Stimulated activated CD8-positive, alpha-beta memory T cell treated with anti-CD3 and anti-CD28 coated beads, Interleukin-7, amount 100 ng/mL, for 24 hours (primary cell): ENCODE measurements around the gene RNF223.
"Not testable (repeated sequence)": the region's sequence is repeated elsewhere in the genome, so short reads cannot be mapped to it uniquely, and the experiment has no call there.

Source experiments
- DNase-seq: peaks from one replicate; pipeline ENCODE4 v3.0.0-alpha.2; 2020; ENCODE audit warnings: low read depth

RNF223 gene

DNA sequence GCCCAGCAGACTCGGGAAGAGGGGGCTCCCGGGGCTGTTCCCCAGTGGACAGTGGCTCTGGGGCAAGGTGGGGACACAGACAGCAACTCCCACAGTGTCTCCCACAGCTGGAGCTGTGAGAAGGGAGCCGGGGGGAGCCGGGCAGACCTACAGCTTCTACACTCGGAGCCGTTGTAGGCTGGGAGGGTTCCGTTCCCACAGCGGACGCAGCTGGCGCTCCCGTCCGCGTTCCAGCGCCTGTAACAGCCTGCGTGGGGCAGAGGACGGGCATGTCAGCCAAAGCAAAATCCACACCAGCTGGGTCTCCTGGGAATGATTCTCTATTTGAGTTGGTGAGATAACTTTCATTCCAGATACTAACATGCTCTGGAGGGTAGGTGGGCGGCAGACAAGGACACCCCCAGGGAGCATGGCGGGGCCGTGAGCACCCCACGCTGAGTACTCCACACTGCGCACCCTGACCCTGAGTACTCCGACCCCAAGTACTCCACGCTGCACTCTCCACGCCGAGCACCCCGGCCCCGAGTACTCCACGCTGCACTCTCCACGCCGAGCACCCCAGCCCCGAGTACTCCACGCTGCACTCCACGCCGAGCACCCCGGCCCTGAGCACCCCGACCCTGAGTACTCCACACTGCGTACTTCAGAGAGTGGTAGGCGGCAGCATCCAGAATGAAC is 13.4 kb upstream of the RNF223 start:
- DNase-seq, result no peak

DNA sequence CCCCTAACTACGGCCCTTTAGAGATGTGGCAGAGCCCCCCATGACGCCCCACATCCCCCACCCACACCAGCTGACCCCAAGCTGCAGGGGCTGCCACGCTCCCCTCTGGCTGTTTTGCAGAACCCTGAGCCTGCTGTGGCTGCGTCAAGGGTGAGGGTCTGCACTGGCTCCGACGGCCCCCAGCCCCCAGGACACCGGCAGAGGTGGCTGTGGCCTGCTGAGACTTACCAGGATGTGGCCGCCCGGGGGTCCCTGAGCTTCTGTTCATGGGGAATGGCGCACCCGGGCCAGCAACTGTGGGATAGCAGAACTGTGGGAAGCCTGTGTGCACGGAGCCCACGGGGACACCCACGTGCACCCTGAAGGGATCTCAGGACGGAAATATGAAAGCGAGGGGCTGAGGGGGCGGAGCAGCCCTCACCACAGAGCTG is 12.8 kb upstream of the RNF223 start:
- no peak for DNase-seq

DNA sequence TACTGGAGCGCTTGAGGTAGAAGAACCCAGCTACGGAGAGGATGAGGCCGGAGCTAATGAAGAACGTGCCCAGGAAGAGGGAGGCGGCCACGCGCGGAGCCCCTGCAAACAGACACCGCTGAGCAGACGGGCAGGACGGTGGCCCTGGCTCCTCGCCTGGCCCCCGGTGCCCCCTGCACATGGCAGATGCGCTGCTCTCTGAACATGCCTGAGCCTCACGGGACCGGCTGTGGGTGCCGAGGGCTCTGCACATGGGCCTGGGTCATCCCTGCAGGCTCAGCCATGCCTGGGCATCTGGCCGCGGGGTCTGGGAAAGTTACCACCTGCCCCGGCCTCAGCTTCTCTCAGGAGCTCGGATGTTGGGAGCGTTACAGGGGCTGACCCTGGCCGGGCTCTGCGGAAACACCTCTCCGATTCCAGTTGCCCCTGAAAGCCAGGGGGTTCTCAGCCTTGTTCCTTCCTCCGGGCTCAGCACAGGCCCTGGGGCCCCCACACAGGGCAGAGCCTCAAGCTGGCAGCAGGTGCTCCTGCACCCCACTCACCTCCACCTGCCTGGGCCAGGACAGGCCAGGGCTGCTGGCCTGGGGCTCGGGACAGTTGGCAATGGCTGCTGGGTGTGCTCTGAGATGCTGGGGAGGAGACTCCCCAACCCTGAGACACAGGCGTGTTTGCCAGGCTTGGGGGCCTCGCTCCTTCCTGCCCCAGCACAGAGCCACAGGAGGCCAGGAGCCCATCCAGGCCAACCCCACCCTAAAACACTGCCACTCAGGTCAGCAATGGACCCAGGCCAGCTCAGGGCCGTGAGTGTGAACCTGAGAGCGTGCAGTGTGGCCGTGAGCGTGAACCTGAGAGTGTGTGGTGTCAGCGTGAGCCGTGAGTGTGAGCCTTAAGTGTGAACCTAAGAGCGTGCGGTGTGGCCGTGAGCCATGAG is 12.1 kb upstream of the RNF223 start:
- DNase-seq, result no peak

DNA sequence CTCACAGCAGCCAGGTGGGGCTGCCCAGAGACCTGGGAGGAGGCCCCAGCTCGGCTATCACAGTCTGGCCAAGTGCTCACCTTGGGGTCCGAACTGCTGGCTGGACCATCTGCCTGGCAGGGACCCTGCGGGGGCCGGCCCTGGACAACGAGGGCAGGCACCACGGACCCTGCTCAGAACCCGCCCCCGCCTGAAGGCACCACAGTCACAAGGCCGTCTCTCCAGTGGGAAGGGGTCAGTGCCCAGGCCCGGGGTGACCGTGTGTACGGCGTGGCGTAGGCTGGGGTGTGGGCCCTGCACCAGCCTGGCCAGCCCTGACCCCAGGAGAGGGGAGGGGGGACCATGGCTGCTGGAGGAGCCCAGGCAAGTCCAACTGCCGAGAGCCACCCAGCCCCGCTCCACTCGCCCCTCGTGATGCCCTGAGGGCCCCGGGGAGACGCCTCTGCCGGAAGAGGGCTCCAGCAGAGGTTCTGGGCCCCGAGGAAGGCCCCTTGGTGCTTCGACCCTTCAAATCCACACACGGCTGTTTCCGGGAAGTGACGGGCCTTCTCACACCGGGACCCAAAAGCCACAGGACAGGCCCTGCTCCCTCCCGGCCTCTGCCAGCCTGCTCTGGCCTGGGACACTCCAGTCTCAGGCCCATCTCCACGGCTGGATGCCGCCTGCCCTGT is 11.2 kb upstream of the RNF223 start:
- no peak for DNase-seq

DNA sequence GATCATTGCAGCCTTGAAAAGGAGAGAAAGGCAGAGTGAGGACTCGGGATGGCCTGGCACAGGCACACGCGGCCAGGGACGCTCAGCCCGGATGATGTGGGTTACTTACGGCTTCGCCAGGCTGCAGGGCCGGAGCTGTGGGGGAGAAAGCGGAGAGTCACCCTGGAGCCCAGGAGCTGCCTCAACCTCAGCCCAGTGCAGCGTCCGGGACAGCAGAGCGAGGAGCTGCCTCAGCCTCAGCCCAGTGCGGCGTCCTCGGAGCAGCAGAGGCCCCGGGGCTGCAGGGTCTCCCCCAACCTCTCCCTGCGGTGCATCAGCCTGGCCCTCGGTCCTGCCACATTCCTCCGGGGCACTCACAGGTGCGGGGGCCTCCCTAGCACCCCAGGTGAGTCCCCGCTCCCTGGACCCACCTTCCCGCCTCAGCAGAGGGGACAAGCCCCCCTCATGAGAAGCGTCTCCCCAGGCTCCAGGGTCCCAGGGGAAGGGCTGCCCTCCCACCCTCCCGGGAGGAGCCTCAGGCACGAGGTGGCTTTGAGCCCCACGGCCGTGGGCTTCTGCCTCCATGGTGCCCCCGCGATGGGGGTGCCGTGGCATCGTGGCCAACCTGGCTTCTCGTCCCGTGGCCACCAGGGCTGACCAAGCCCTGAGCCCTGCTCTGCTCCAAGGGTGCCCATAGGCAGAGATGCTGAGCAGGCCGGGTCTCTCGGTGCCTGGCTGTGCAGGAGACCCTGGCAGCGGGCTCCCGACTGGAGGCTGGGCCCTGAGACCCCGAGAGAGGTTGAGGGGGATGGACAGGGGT is 10.5 kb upstream of the RNF223 start:
- no peak for DNase-seq

DNA sequence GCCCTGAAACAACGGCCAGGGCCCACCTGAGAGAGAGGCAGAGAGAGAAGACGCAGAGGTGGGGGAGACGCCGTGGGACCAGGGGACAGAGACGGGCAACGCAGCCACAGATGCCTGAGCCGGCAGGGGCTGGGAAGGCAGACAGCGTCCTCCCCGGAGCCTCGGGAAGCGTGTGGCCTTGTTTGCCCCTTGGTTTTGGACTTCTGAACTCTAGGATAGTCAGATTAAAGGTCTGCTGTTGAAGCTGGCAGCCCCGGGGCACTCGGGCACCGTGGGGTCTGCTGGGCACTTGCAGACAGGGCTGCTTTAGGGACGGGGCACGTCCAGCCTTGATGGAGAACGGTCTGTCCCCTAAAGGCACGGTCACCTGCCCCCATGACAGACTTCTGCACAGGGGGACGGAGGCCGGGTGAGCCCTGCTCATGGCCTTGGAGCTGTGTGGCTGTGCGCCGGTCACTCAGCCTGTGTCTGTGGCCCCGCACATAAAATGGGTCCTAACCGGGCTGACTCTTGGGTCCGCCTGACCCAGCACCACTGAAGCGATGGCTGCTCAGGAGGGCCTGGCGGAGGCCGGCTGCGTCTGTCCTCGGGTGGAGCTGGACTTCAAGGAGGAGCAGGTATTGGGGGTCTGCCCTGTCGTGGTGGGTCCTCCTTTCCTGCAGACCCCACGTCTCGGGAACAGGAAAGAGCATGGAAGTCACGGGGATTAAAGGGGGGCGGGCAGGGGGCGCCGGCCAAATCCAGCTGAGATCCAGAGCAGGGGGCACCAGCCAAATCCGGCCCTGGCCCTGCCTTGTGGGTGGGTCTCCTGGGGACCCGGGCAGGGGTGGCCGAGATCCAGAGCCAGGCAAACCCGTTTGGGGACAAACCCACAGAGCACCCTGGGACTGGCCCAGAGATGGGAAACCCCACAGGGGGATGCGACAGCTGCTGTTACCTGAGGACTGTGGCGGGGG is 9.6 kb upstream of the RNF223 start:
- DNase-seq, result no peak

DNA sequence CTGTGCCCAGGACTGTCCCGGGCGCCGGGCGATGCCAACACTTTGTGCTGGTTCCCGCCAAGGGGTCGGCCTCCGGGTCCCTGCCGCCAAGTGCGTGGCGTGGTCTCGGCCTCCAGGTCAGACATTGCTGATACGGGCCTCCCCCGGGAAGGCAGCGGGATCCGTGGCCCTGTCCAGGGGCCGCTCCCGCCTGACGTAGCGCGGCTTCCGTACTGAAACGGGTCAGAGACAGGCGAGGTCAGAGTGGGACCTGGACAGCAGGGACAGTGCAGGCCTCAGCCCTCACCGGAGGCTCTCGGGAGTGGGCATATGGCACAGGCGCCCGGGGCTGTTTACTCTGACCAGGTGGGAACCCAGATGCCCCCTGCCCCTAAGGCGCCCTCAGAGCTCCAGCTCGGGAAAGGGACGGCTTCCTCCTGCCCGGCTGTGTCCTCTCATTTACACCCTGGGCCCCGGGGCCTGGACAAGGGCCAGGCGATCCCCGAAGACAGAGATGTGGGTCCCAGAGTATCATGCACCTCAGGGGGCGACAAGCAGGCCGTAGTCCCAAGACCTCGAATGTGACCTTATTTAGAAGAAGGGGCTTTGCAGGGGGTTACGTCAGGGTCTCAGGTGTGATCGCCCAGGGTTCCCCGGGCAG is 8.8 kb upstream of the RNF223 start:
- no peak for DNase-seq

DNA sequence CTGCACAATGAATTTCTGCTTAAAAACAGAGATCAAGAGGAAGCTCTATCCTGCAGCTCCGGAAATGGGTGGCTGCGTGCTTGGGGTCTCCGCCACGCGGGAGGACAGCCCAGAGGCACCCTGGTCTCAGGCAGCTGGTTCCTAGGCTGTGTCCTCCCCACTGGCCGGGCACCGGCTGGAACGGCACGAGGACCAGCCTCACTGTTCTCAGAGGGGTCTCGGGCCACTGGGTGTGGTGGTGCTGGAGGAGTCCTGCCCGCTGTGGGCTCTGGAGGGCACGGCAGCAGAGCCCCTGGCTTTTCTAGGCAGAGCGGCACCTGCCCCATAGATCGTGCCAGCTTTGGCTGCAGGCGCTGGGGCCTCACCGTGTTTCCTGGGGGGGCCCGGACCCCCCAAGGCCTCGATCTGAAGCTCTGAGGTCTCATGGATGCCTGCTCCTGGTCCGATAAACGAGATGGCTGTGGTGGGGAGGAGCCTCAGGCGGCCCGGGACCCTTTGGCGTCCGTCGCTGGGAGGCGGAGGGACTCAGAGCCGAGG is 8.2 kb upstream of the RNF223 start:
- DNase-seq, result no peak

DNA sequence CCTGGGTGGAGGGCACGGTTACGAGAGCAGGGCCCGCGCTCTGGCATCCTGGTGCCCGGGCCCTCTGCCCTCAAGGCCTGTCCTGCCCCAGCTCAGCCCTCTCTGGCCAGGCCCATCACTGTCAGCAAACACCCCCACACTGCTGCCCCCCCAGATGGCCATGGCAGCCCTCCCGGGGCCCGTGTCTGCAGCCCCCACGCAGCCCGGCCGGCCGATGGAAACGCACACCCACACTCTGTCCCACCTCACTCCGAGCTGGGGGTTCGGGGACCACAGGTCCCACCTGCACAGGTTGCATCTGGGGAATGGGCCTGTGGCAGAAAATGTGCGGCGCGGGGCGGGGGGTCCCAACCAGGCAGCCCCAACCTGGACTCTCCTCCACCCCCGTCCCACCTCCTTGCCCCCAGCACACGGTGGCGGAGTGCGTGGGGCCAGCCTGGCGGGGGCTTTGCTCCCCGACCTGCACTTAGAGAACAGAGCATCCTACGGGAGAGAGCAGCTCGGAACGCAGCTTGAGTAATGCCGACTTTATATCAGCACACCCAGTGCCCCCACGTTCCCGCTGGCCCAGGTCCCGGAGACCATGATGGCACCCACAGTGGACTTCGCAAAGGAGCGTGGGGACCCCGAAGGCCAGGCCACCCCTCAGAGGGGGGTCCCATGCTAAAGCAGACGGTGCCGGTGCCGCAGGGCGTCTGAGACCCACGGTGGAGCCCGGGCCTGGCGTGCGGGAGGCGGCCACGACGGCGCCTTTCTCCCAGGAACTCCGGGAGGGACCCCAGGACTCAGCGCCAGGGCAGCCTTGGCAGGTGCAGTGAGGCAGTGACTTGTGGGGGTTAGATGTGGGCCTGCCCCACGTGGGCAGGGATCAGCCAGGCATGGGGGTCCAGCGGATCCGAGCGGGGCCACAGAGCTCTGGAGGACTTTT is 7.5 kb upstream of the RNF223 start:
- no peak for DNase-seq

DNA sequence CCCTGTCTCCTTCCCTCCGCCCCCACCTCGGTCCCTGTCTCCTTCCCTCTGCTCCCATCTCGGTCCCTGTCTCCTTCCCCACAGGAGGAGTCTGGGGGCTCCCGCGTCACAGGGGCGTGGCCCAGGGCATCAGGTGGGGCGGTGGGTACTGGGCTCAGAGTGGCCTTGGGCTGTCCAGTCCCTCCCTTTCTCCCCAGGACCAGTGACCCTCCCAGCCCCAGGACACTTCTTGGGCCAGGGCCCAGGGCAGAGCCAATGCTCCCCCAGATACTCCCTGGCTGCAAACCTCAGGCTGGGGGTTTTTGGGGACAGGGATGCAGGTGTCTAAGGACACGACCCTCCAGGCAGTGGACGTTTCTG is 6.8 kb upstream of the RNF223 start:
- no peak for DNase-seq

DNA sequence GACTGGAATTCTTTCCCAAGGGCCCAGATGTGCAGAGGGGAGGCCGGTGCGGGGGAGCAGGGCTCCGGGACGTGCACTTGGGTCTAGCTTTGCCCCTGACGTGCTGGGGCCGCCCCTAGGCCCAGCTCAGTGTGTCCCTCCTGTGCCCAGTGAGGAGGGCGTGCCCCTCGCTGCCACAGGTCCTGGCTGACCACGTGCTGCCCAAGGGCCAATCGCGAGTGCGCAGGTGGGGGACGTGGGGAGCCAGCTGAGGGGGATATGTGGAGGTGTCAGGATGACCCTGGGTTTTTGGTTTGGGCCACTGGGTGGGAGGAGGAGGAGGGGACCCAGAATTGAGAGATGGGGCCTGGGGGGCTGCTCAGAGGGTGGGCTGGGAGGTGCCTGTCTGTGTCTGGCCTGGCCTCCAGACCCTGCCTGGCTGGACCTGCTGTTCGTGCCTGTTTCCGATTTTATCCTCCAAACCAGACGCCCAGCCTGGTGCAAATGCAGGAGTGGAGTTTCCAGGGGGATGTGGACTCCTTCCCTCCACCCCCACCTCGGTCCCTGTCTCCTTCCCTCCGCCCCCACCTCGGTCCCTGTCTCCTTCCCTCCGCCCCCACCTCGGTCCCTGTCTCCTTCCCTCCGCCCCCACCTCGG is 6.1 kb upstream of the RNF223 start:
- no peak for DNase-seq

DNA sequence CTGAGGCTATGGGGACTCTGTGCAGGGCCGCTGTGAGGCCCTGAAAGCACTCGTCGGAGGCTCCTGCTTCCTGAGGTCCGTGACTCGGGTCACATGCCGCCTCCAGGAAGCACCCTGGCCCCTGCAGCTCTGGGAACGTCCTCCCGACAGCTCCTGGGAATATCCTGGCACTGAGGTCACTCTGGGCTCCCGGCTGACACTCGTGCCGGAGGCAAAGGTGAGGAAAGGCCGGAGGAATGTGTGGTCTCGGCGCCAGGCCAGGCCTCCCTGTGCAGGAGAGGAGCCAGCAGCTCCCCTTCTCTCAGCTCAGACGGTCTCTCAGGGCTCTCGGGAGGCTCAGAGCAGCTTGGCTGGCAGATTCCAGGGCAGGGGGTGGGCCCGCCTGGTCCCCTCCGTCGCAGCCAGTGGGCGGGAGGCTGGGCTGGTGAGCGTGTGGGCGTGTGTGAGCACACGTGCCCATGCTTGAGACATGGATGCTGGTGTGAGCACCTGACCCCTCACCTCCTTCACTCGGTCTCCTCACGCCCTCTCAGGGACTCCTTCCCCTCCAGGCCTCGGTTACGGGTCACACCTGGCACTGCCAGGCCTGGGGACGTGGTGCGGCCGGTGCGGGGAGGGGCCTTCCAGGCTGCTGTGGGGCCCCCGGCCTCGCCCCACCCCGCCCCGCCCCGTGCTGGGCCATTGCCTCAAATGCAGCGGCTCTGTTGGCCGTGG is 5.5 kb upstream of the RNF223 start:
- no peak for DNase-seq

DNA sequence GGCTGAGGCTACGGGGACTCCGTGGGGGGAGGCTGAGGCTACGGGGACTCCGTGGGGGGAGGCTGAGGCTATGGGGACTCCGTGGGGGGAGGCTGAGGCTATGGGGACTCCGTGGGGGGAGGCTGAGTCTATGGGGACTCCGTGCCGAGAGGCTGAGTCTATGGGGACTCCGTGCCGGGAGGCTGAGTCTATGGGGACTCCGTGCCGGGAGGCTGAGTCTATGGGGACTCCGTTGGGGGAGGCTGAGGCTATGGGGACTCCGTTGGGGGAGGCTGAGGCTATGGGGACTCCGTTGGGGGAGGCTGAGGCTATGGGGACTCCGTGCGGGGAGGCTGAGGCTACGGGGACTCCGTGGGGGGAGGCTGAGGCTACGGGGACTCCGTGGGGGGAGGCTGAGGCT is 3.3 kb upstream of the RNF223 start:
- DNase-seq, result not testable (repeated sequence)

DNA sequence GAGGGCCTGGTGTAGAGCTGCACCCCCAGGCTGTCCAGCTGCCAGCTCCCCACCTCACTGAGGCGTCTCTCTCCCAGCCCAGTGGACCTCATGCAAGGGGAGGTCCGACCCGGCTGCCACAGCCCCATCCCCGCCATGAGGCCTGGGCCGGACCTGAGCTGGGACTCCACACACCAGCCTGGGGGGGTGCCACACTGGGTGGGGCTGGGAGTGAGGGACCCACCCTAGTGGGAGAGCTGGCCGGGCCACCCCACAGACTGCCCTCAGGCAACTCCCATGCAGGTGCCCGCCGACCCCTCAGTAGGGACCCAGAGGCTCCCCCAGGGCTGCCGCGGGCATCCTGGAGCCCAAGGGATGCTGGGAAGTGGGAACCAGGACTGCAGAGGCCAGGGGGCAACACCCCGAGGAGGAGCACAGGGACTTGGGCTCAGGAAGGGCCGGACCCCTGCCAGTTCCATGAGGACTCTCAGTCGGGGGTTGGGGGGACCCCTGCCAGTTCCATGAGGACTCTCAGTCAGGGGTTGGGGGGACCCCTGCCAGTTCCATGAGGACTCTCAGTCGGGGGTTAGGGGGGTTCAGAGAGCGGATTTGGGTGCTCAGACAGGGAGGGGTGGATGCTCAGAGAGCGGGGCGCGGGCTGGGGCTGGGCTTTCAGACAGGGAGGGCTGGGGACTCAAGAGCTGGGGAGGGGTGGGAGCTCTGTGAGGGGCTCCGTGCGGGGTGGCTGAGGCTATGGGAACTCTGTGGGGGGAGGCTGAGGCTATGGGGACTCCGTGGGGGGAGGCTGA is 1.2 kb upstream of the RNF223 start:
- no peak for DNase-seq

DNA sequence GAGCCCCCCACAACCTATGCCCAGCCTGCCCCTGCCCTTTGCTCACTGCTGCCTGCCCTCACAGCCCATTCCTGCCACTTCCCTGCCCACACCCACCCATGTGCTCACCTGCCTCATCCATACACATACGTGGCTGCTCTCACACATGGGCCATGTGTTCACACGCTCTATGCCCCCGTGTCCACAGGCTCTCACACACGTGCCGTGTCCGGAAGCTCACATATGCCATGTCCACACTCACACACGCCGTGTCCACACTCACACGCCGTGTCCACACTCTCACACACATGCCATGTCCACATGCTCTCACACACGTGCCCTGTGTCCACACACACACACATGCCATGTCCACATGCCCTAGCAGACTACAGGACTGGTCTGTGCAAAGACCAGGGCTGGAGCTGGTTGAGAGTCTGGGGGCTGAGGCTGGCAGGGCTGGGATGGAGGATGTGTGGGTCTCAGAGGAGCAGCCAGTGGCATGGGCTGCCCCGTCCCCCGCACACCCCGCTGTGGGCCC is 583 bp upstream of the RNF223 start:
- no peak for DNase-seq

DNA sequence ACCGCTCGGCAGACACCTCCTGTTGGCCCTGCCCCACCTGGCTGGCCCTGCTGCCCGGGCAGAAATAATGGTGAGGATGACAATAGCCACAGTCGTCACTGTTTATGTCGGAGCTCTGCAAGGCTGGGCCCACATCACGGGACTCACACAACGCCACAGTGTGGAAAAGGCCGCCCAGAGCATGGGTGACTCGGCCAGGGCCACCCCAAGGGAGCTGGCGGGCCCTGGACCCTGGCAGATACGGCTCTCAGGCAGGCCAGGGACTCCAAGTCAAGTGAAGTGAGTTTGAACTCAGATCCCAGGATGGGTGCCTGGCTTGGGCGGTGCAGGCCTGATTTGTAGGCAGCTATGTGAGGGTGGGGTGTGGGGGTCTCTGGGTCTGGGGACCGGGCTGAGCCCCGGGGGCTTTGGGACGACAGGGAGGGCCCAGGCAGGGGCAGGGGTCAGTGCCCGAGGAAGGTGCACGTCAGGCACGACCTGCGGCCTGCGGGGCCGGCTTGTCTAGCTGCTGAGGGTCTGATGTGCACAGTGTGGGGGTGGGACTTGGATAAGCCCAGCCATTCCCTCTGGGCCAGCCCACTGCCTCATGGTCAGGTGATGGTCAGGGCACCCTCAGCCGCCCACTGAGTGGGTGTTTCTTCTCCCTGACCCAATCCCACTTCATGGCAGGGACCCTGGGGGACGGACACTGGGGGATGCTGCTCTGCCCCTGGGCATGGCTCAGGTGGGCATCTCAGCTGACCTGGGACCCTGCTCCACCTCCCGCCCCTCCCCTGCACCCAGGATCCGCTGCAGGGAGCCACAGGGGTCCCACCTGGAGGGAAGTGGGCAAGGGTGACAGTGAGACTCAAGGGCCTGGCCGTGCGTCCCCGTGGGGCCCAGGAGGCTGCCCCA is 1.0 kb downstream of the RNF223 start:
- no peak for DNase-seq
